ENCODE measurements around the gene SMCO2.

DNA sequence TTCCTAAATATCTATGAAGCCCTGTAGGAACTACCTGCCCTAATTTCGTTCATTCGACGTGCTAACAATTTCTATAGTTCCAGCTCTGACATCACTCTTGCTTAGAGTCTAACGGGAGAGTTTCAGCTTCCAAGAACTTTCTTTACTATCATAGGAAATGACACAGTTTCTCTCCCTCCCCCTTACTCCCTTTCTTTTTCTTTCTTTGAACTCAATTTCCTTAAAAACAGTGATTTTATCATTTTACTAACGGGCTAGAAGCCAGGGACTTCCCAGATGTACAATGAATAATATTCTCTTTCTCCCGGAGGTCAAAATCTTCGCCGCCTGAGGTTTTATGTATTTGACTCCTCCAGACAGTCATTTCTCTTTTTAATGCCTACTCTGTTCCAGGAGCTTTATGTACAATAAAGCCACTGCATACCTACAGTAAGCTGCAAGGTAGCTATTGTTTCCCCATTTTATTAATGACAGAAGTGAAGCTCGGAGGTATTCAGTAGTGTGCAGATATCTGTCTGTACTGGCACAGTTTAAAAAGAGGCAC lies 15.7 kb downstream of the SMCO2 start:
- TF ChIP-seq, protein P1, sequence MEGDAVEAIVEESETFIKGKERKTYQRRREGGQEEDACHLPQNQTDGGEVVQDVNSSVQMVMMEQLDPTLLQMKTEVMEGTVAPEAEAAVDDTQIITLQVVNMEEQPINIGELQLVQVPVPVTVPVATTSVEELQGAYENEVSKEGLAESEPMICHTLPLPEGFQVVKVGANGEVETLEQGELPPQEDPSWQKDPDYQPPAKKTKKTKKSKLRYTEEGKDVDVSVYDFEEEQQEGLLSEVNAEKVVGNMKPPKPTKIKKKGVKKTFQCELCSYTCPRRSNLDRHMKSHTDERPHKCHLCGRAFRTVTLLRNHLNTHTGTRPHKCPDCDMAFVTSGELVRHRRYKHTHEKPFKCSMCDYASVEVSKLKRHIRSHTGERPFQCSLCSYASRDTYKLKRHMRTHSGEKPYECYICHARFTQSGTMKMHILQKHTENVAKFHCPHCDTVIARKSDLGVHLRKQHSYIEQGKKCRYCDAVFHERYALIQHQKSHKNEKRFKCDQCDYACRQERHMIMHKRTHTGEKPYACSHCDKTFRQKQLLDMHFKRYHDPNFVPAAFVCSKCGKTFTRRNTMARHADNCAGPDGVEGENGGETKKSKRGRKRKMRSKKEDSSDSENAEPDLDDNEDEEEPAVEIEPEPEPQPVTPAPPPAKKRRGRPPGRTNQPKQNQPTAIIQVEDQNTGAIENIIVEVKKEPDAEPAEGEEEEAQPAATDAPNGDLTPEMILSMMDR (IDR thresholded peaks at IDR 0.05) = no peak
- TF ChIP-seq EP300 (IDR thresholded peaks at IDR 0.05) (no peak), POLR2A (IDR thresholded peaks at IDR 0.05) (no peak), POLR2AphosphoS5 (IDR thresholded peaks at IDR 0.05) (no peak)

Data from upper lobe of left lung (tissue), 4 donors.